CD4-positive, CD25-positive, alpha-beta regulatory T cell (primary cell): ENCODE data around the gene PAPPA. TPM values are rescaled to one million over a fixed set of nuclear protein-coding genes. Genes with fewer than 3 reads are reported as not detected.

Experiments used
- ATAC-seq, 2 donors: fragments of 150-1000 bp; cut with Tn5 transposase; one replicate each; pipeline ENCODE4 v1.10.0; 2021; ENCODE audit warnings: low read depth in 2 of 2, moderate number of reproducible peaks in 2 of 2, moderate library complexity in 1 of 2
- DNase-seq, 3 donors: peaks; one replicate each; pipeline versions ENCODE4 v3.0.0 to v3.0.0-alpha.2; 2012 to 2022; ENCODE audit warnings: mixed read lengths in 1 of 3
- H3K27ac ChIP-seq: one replicate; pipeline ENCODE4 v1.7.0; 2013; ENCODE audit warnings: mild to moderate bottlenecking, low read length; ENCODE audit not compliant: insufficient read depth, poor library complexity, severe bottlenecking
- H3K27me3 ChIP-seq: one replicate; pipeline ENCODE4 v1.7.0; 2013; ENCODE audit warnings: low read length; ENCODE audit not compliant: control insufficient read depth, insufficient read depth
- H3K36me3 ChIP-seq: one replicate; pipeline ENCODE4 v1.7.0; 2013; ENCODE audit warnings: mild to moderate bottlenecking, low read length, moderate library complexity; ENCODE audit not compliant: control insufficient read depth, insufficient read depth
- H3K4me1 ChIP-seq: 2 replicates; pipeline ENCODE4 v1.7.0; 2013; ENCODE audit warnings: mild to moderate bottlenecking, low read length; ENCODE audit not compliant: insufficient read depth, control insufficient read depth, poor library complexity, severe bottlenecking
- H3K4me3 ChIP-seq: one replicate; pipeline ENCODE4 v1.7.0; 2013; ENCODE audit warnings: low read depth, mild to moderate bottlenecking, low read length, moderate library complexity
- H3K9me3 ChIP-seq, 2 experiments: 1 replicate in 1 of 2; 2 replicates in 1 of 2; pipeline ENCODE4 v1.7.0; 2013; ENCODE audit warnings: low read length in 2 of 2, mild to moderate bottlenecking in 1 of 2, moderate library complexity in 1 of 2; ENCODE audit not compliant: control insufficient read depth in 2 of 2
- H3K27ac Mint-ChIP-seq, 3 donors: one replicate each; pipeline ENCODE4 v1.8.0; 2020 to 2022; ENCODE audit warnings: mild to moderate bottlenecking in 3 of 3, mixed read lengths in 3 of 3, moderate library complexity in 2 of 3
- H3K27me3 Mint-ChIP-seq: one replicate; pipeline ENCODE4 v1.8.0; 2022; ENCODE audit warnings: mild to moderate bottlenecking, mixed read lengths
- H3K36me3 Mint-ChIP-seq: one replicate; pipeline ENCODE4 v1.8.0; 2020; ENCODE audit warnings: mixed read lengths
- H3K4me1 Mint-ChIP-seq, 4 donors: one replicate each; pipeline ENCODE4 v1.8.0; 2020 to 2022; ENCODE audit warnings: mixed read lengths in 4 of 4, mild to moderate bottlenecking in 1 of 4
- H3K4me3 Mint-ChIP-seq, 4 donors: one replicate each; pipeline ENCODE4 v1.8.0; 2020 to 2022; ENCODE audit warnings: mild to moderate bottlenecking in 4 of 4, mixed read lengths in 4 of 4, moderate library complexity in 3 of 4
- H3K9me3 Mint-ChIP-seq, 7 donors: one replicate each; pipeline ENCODE4 v1.8.0; 2020 to 2022; ENCODE audit warnings: mixed read lengths in 7 of 7, mild to moderate bottlenecking in 3 of 7, moderate library complexity in 2 of 7
- polyA plus RNA-seq, 4 donors: library from polyadenylated mRNA; unstranded; fragments of 300-500 nt; fragmentation: Illumina TruSeq; gene quantifications; one replicate each; pipeline ENCODE4 v1.2.3, GENCODE V29; 2021
- total RNA-seq: library from RNA; stranded (reverse); gene quantifications from one replicate; pipeline ENCODE4 v1.2.3, GENCODE V29; 2022

Gene PAPPA
- total and polyA plus RNA-seq, 5 donors from 2014 or later: 0.01 to 0.42 (median 0.09) TPM; not detected in 1

DNA sequence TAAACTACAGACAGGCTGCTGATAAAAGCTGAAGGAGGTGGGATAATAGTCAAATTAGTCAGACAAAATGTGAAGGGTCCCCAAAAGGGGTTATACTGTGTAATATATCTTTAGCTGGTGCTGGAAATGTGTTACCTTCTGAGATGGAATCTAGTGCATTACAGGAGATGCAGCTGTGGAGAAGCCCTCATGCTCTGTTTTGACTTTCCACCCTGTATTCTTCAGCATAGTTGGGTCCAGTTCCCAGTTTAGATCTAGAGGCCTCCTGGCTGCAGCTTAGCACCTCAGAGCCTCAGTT is 122.6 kb downstream of the PAPPA start:
- H3K27ac ChIP-seq: no peak overlapping the region
- no peak overlapping the region for H3K4me3 ChIP-seq
- H3K4me1 ChIP-seq: no peaks in the 10 kb centered on the region
- Mint-ChIP-seq H3K36me3 (no peaks in the 10 kb centered on the region), H3K27ac (no peak overlapping the region), H3K4me1 (no peaks in the 10 kb centered on the region), H3K27me3 (peaks cover 4% of the 10 kb centered on the region), H3K4me3 (no peak overlapping the region), H3K9me3 (peaks cover 0 to 3% (median 0%) of the 10 kb centered on the region in 7 donors)
- no peak for DNase-seq
- no peak for ATAC-seq
- no peaks in the 10 kb centered on the region for H3K27me3 ChIP-seq
- no peaks in the 10 kb centered on the region for H3K9me3 ChIP-seq
- H3K36me3 ChIP-seq: no peaks in the 10 kb centered on the region

DNA sequence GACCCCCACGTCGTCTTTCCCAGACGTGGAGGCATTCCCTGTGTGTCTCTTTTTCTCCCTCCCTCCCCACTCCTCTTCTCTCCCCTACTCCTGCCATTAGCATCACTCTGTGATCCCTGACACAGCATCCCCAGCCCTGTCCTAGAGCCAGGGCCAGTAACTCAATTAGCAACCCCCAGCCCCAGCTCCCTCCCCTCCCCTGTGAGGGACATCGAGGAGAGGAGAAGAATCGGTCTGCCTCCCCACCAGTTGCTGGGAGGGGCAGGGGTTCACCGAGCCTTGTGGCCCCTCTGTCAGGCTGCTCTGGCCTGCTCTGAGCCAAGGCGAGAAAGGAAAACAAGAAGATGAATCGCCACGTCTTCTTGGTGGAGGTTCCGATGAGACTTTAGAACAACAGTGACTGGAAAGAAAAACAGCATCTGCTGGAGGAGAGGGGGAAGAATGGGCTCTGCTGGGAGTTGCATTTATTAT is 123.1 kb downstream of the PAPPA start:
- no peaks in the 10 kb centered on the region for H3K27me3 ChIP-seq
- no peaks in the 10 kb centered on the region for H3K36me3 ChIP-seq
- Mint-ChIP-seq H3K4me3 (no peak overlapping the region), H3K36me3 (no peaks in the 10 kb centered on the region), H3K4me1 (no peaks in the 10 kb centered on the region), H3K9me3 (peaks cover 0 to 3% (median 0%) of the 10 kb centered on the region in 7 donors), H3K27me3 (peaks cover 4% of the 10 kb centered on the region), H3K27ac (no peak overlapping the region)
- no peak overlapping the region for H3K4me3 ChIP-seq
- H3K27ac ChIP-seq: no peak overlapping the region
- H3K9me3 ChIP-seq: no peaks in the 10 kb centered on the region
- no peak for ATAC-seq
- no peaks in the 10 kb centered on the region for H3K4me1 ChIP-seq
- no peak for DNase-seq

DNA sequence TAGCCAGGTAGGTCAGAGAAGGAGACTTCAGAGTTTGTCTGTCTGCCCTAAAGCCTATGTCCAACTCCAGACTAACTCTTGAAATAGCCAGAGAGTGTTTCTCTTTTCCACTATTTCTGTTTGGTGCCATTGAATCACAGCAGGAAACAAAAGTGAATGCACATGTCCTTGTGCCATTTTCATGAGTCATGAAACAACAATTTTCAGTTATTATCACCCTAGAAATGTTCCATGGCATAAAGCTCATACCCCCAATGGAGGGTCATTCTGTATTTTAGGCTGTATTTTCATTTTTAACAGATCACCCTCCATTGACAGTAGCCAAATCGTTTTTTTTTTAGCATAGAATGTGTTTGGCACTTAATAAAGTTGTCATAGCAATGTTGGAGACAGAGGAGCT is 124.7 kb downstream of the PAPPA start:
- DNase-seq (no peak), ATAC-seq (no peak)
- Histone ChIP-seq H3K27me3 (no peaks in the 10 kb centered on the region), H3K9me3 (no peaks in the 10 kb centered on the region), H3K36me3 (no peaks in the 10 kb centered on the region), H3K4me3 (no peak overlapping the region), H3K27ac (no peak overlapping the region), H3K4me1 (no peaks in the 10 kb centered on the region)
- Mint-ChIP-seq H3K4me1 (no peaks in the 10 kb centered on the region), H3K27me3 (peaks cover 4% of the 10 kb centered on the region), H3K4me3 (no peak overlapping the region), H3K9me3 (peaks cover 0 to 3% (median 0%) of the 10 kb centered on the region in 7 donors), H3K27ac (no peak overlapping the region), H3K36me3 (no peaks in the 10 kb centered on the region)

DNA sequence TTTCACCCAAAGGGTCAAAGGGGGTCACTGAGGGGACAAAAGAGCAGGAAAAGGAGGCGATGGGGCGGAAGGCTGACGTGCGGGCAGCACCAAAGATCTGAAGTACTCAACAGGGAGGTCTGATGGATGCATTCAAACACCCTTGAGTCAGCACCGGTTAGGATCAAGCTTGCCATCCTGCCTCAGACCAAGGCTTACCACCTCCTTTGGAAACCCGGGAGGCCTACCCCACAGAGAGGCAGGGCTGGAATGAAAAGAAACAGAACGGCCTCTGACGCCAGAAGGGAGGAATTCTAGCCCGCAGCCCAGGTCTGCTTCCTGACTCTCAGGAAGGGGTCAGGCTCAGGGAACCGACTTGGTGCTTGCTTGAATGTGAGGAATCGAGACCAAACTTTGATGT is 125.6 kb downstream of the PAPPA start:
- Mint-ChIP-seq H3K36me3 (no peaks in the 10 kb centered on the region), H3K27me3 (no peaks in the 10 kb centered on the region), H3K4me3 (no peak overlapping the region), H3K9me3 (peaks cover 0 to 3% (median 0%) of the 10 kb centered on the region in 7 donors), H3K4me1 (no peaks in the 10 kb centered on the region), H3K27ac (peak overlapping the region in 1 of 3 donors; percentile 32)
- no peak for ATAC-seq
- Histone ChIP-seq H3K27me3 (no peaks in the 10 kb centered on the region), H3K9me3 (no peaks in the 10 kb centered on the region), H3K4me3 (no peak overlapping the region), H3K36me3 (no peaks in the 10 kb centered on the region), H3K27ac (no peak overlapping the region), H3K4me1 (no peaks in the 10 kb centered on the region)
- no peak for DNase-seq

DNA sequence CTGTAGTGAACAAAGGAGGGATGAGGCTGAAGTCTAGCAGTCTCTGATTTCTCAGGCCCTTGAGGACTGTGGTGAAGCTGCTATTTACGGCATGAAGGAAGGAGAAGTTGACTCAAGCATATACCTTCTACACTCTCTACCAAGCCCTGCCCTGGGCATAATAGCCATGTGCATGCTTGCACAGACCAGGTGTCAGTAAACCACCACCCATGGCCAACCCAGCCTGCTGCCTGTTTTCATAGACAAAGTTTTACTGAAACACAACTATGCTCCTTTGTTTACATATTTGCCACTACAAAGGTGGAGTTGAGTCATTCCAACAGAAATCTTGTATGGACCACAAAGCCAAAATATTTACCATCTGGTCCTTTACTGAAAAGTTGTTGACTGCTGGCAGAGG is 126.9 kb downstream of the PAPPA start:
- H3K4me1 Mint-ChIP-seq: no peaks in the 10 kb centered on the region
- no peak overlapping the region for H3K4me3 Mint-ChIP-seq
- Histone ChIP-seq H3K36me3 (no peaks in the 10 kb centered on the region), H3K4me3 (no peak overlapping the region), H3K9me3 (no peaks in the 10 kb centered on the region), H3K27ac (no peak overlapping the region), H3K4me1 (no peaks in the 10 kb centered on the region), H3K27me3 (no peaks in the 10 kb centered on the region)
- ATAC-seq: no peak
- DNase-seq: no peak
- H3K36me3 Mint-ChIP-seq: no peaks in the 10 kb centered on the region
- peaks cover 1% of the 10 kb centered on the region for H3K27me3 Mint-ChIP-seq
- H3K9me3 Mint-ChIP-seq: peaks cover 0 to 3% (median 0%) of the 10 kb centered on the region in 7 donors
- no peak overlapping the region for H3K27ac Mint-ChIP-seq

DNA sequence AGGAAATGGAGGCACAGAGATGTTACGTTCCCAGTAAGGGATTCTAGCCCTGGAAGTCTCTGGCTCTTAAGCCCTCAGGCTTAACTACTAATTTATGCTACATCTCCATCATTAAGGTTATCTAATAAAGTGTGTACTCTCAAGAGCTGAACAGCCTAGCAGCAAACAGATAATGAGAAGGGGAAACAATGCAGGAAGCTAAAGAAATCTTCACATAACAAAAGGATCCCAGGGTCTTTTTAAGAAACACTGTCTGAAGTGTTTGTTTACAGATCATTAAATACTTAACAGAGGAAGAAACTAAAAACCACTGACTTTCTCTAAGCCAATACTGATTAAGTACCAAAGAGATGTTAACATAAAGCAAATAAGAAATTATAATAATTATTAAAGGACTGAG is 129.0 kb downstream of the PAPPA start:
- H3K4me3 Mint-ChIP-seq: no peak overlapping the region

DNA sequence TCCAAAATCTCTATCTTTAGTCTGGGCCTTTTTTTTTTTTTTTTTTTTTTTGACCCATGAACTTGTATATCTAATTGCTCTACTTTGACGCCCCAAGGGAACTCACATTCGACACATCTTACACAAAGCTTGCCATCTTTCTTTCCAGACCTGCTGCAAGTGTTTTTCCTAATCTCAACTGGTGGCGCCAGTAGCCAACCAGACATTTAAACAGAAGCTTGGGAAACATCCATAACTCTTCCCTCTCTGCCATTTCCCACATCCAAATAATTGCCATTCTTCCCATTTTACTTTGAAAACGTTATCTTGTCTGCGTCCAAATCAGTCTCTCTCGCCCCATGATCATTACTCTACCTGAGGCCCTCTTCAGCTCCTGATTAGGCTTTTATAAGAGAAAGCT is 130.9 kb downstream of the PAPPA start:
- Mint-ChIP-seq H3K27ac (no peak overlapping the region), H3K27me3 (peaks cover 7% of the 10 kb centered on the region), H3K4me1 (no peaks in the 10 kb centered on the region), H3K9me3 (peaks cover 0 to 3% (median 0%) of the 10 kb centered on the region in 7 donors), H3K36me3 (no peaks in the 10 kb centered on the region), H3K4me3 (no peak overlapping the region)
- H3K4me3 ChIP-seq: no peak overlapping the region
- no peaks in the 10 kb centered on the region for H3K36me3 ChIP-seq
- no peak overlapping the region for H3K27ac ChIP-seq
- ATAC-seq (no peak), DNase-seq (no peak)
- no peaks in the 10 kb centered on the region for H3K4me1 ChIP-seq
- no peaks in the 10 kb centered on the region for H3K9me3 ChIP-seq
- no peaks in the 10 kb centered on the region for H3K27me3 ChIP-seq

More for the DNA sequence above, 129.0 kb downstream of the PAPPA start:
- no peak overlapping the region for H3K27ac ChIP-seq
- no peaks in the 10 kb centered on the region for H3K4me1 ChIP-seq
- H3K27ac Mint-ChIP-seq: no peak overlapping the region
- H3K27me3 ChIP-seq: no peaks in the 10 kb centered on the region
- H3K36me3 Mint-ChIP-seq: no peaks in the 10 kb centered on the region
- no peaks in the 10 kb centered on the region for H3K9me3 ChIP-seq
- peaks cover 0 to 3% (median 0%) of the 10 kb centered on the region in 7 donors for H3K9me3 Mint-ChIP-seq
- ATAC-seq (no peak), DNase-seq (no peak)
- no peaks in the 10 kb centered on the region for H3K4me1 Mint-ChIP-seq
- H3K36me3 ChIP-seq: no peaks in the 10 kb centered on the region
- H3K27me3 Mint-ChIP-seq: peaks cover 7% of the 10 kb centered on the region
- H3K4me3 ChIP-seq: no peak overlapping the region

DNA sequence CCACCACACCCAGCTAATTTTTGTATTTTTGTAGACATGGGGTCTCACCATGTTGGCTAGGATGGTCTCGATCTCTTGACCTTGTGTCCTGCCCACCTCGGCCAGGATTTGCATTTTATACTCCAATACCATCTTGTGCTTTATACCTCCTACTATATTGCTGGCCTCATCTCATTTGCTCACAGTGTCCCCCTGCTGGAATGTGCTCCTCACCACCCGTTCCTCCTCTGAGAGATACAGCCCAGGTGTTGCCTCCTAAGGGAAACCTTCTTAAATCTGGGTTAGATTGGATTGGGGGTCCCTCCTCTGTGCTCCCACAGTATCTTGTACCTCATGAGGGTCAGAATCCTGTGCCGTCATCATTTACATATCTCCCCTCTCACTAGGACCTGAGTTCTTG is 131.7 kb downstream of the PAPPA start:
- DNase-seq: no peak
- H3K36me3 Mint-ChIP-seq: no peaks in the 10 kb centered on the region
- H3K36me3 ChIP-seq: no peaks in the 10 kb centered on the region
- H3K27me3 Mint-ChIP-seq: peaks cover 7% of the 10 kb centered on the region
- H3K4me1 Mint-ChIP-seq: no peaks in the 10 kb centered on the region
- ATAC-seq: no peak
- H3K9me3 ChIP-seq: no peaks in the 10 kb centered on the region
- peaks cover 0 to 3% (median 0%) of the 10 kb centered on the region in 7 donors for H3K9me3 Mint-ChIP-seq
- H3K27ac Mint-ChIP-seq: no peak overlapping the region
- no peak overlapping the region for H3K4me3 Mint-ChIP-seq
- H3K4me3 ChIP-seq: no peak overlapping the region
- no peak overlapping the region for H3K27ac ChIP-seq
- no peaks in the 10 kb centered on the region for H3K27me3 ChIP-seq
- H3K4me1 ChIP-seq: no peaks in the 10 kb centered on the region
